ENCODE results near the gene CFTR. TPM values are rescaled to one million over a fixed set of nuclear protein-coding genes. Genes with fewer than 3 reads are reported as not detected.

Gene CFTR
- total RNA-seq, 1 experiment from 2014 or later = 130 TPM

DNA sequence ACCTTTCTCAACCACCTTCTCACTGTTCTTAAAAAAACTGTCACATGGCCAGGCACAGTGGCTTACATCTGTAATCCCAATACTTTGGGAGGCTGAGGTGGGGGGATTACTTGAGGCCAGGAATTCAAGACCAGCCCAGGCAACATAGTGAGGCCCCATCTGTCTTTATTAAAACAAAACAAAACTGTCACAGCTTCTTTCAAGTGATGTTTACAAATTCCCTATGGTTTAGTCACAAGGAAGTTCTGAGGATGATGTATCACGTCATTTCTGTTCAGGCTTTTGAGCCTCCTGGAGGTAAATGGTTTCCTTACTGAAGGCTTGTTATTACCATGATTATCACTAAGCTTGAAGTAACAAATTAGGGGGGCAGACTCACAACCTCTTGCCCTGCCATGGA, 186.2 kb downstream of the CFTR start:
- Mint-ChIP-seq H3K27me3 (ENCODE audit: insufficient read depth, unreplicated experiment) (no peaks in the 10 kb centered on the region), H3K36me3 (ENCODE audit: insufficient read depth, unreplicated experiment) (peaks cover 84% of the 10 kb centered on the region), H3K4me3 (ENCODE audit: unreplicated experiment) (peak overlapping the region; percentile 24), H3K4me1 (ENCODE audit: low read depth, unreplicated experiment) (peaks cover 59% of the 10 kb centered on the region), H3K27ac (ENCODE audit: unreplicated experiment) (peak overlapping the region; percentile 95), H3K9me3 (ENCODE audit: unreplicated experiment) (peaks cover 8% of the 10 kb centered on the region)
- DNase-seq = peak; percentile 65 to 66
- ChIA-PET CTCF (interaction anchor here (1.4 kb wide), 1 partner anchor 78 kb away, joined by 3 read pairs; no protein-coding TSS in a partner anchor), POLR2A (no interaction called here)
- H3K9me3 ChIP-seq = no peaks in the 10 kb centered on the region
- H3K36me3 ChIP-seq (ENCODE audit: control insufficient read depth, insufficient read depth, low read length) = peaks cover 7% of the 10 kb centered on the region
- H3K27me3 ChIP-seq (replicated peaks; ENCODE audit: control insufficient read depth, insufficient read depth, low read length) = no peaks in the 10 kb centered on the region
- intact Hi-C loops (cut with micrococcal nuclease; ENCODE audit: unreplicated experiment) = loop anchor here (1.0 to 10.0 kb wide), 2 partner anchors 49 to 1691 kb away; no protein-coding TSS in a partner anchor
- TF ChIP-seq, protein P1, sequence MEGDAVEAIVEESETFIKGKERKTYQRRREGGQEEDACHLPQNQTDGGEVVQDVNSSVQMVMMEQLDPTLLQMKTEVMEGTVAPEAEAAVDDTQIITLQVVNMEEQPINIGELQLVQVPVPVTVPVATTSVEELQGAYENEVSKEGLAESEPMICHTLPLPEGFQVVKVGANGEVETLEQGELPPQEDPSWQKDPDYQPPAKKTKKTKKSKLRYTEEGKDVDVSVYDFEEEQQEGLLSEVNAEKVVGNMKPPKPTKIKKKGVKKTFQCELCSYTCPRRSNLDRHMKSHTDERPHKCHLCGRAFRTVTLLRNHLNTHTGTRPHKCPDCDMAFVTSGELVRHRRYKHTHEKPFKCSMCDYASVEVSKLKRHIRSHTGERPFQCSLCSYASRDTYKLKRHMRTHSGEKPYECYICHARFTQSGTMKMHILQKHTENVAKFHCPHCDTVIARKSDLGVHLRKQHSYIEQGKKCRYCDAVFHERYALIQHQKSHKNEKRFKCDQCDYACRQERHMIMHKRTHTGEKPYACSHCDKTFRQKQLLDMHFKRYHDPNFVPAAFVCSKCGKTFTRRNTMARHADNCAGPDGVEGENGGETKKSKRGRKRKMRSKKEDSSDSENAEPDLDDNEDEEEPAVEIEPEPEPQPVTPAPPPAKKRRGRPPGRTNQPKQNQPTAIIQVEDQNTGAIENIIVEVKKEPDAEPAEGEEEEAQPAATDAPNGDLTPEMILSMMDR (IDR thresholded peaks at IDR 0.05; ENCODE audit: insufficient read depth in 1 of 2, low read depth in 1 of 2, low read length in 1 of 2, severe bottlenecking in 1 of 2, unreplicated experiment in 1 of 2) = no peak
- H3K4me3 ChIP-seq (ENCODE audit: low read depth, low read length) = no peak overlapping the region
- BruUV-seq (replicated peaks) = no TSS peak
- H3K4me1 ChIP-seq = peaks cover 58% of the 10 kb centered on the region

- Histone ChIP-seq H3K27me3 (replicated peaks; ENCODE audit: control insufficient read depth, insufficient read depth, low read length) (no peaks in the 10 kb centered on the region), H3K36me3 (ENCODE audit: control insufficient read depth, insufficient read depth, low read length) (peaks cover 7% of the 10 kb centered on the region), H3K9me3 (no peaks in the 10 kb centered on the region), H3K4me1 (peaks cover 57% of the 10 kb centered on the region), H3K4me3 (ENCODE audit: low read depth, low read length) (no peak overlapping the region)
- ChIA-PET CTCF (interaction anchor here (1.1 kb wide), 1 partner anchor 49 kb away, joined by 3 read pairs; no protein-coding TSS in a partner anchor), POLR2A (no interaction called here)
- no TSS peak for BruUV-seq (replicated peaks)
- intact Hi-C loops (cut with micrococcal nuclease; ENCODE audit: unreplicated experiment) = loop anchor here (1.0 to 10.0 kb wide), 2 partner anchors 49 to 1692 kb away; no protein-coding TSS in a partner anchor
- Mint-ChIP-seq H3K36me3 (ENCODE audit: insufficient read depth, unreplicated experiment) (peaks cover 87% of the 10 kb centered on the region), H3K27me3 (ENCODE audit: insufficient read depth, unreplicated experiment) (no peaks in the 10 kb centered on the region), H3K4me1 (ENCODE audit: low read depth, unreplicated experiment) (peaks cover 64% of the 10 kb centered on the region), H3K9me3 (ENCODE audit: unreplicated experiment) (peaks cover 8% of the 10 kb centered on the region), H3K27ac (ENCODE audit: unreplicated experiment) (peak overlapping the region; percentile 95), H3K4me3 (ENCODE audit: unreplicated experiment) (peak overlapping the region; percentile 42)
- no peak for DNase-seq
- TF ChIP-seq, protein P1 (IDR thresholded peaks at IDR 0.05; ENCODE audit: insufficient read depth in 1 of 2, low read depth in 1 of 2, low read length in 1 of 2, severe bottlenecking in 1 of 2, unreplicated experiment in 1 of 2) = no peak
Measured at GRCh38 chr7:117666689-117667088, 186.9 kb downstream of the CFTR start.

GRCh38 chr7:117667456-117667855, 187.6 kb downstream of the CFTR start:
- peak overlapping the region; percentile 95 for H3K27ac Mint-ChIP-seq (ENCODE audit: unreplicated experiment)
- BruUV-seq (replicated peaks) = no TSS peak
- peaks cover 67% of the 10 kb centered on the region for H3K4me1 Mint-ChIP-seq (ENCODE audit: low read depth, unreplicated experiment)
- Histone ChIP-seq H3K36me3 (ENCODE audit: control insufficient read depth, insufficient read depth, low read length) (peaks cover 7% of the 10 kb centered on the region), H3K27me3 (replicated peaks; ENCODE audit: control insufficient read depth, insufficient read depth, low read length) (no peaks in the 10 kb centered on the region), H3K4me1 (peaks cover 65% of the 10 kb centered on the region), H3K4me3 (ENCODE audit: low read depth, low read length) (no peak overlapping the region), H3K9me3 (no peaks in the 10 kb centered on the region)
- POLR2A ChIA-PET = interaction anchor here (0.6 kb wide), 1 partner anchor 35 kb away, joined by 3 read pairs; no protein-coding TSS in a partner anchor
- CTCF ChIA-PET = interaction anchor here (1.1 kb wide), 1 partner anchor 48 kb away, joined by 3 read pairs; no protein-coding TSS in a partner anchor
- peaks cover 85% of the 10 kb centered on the region for H3K36me3 Mint-ChIP-seq (ENCODE audit: insufficient read depth, unreplicated experiment)
- no peaks in the 10 kb centered on the region for H3K27me3 Mint-ChIP-seq (ENCODE audit: insufficient read depth, unreplicated experiment)
- peak overlapping the region; percentile 20 for H3K4me3 Mint-ChIP-seq (ENCODE audit: unreplicated experiment)
- DNase-seq = no peak
- intact Hi-C loops (cut with micrococcal nuclease; ENCODE audit: unreplicated experiment) = loop anchor here (10.0 kb wide), 1 partner anchor 1693 kb away; no protein-coding TSS in a partner anchor
- TF ChIP-seq, protein P1 (IDR thresholded peaks at IDR 0.05; ENCODE audit: insufficient read depth in 1 of 2, low read depth in 1 of 2, low read length in 1 of 2, severe bottlenecking in 1 of 2, unreplicated experiment in 1 of 2) = no peak
- H3K9me3 Mint-ChIP-seq (ENCODE audit: unreplicated experiment) = peaks cover 2% of the 10 kb centered on the region
